GM15510 (cell line): ENCODE results near the gene ATMIN.

Experiments
- POLR2A ChIP-seq: IDR thresholded peaks from 3 replicates; pipeline ENCODE4 v1.6.1; 2011; ENCODE audit warnings: borderline replicate concordance; ENCODE audit not compliant: insufficient read length; ENCODE audit errors: extremely low read depth

ATMIN gene, protein sequence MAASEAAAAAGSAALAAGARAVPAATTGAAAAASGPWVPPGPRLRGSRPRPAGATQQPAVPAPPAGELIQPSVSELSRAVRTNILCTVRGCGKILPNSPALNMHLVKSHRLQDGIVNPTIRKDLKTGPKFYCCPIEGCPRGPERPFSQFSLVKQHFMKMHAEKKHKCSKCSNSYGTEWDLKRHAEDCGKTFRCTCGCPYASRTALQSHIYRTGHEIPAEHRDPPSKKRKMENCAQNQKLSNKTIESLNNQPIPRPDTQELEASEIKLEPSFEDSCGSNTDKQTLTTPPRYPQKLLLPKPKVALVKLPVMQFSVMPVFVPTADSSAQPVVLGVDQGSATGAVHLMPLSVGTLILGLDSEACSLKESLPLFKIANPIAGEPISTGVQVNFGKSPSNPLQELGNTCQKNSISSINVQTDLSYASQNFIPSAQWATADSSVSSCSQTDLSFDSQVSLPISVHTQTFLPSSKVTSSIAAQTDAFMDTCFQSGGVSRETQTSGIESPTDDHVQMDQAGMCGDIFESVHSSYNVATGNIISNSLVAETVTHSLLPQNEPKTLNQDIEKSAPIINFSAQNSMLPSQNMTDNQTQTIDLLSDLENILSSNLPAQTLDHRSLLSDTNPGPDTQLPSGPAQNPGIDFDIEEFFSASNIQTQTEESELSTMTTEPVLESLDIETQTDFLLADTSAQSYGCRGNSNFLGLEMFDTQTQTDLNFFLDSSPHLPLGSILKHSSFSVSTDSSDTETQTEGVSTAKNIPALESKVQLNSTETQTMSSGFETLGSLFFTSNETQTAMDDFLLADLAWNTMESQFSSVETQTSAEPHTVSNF

DNA sequence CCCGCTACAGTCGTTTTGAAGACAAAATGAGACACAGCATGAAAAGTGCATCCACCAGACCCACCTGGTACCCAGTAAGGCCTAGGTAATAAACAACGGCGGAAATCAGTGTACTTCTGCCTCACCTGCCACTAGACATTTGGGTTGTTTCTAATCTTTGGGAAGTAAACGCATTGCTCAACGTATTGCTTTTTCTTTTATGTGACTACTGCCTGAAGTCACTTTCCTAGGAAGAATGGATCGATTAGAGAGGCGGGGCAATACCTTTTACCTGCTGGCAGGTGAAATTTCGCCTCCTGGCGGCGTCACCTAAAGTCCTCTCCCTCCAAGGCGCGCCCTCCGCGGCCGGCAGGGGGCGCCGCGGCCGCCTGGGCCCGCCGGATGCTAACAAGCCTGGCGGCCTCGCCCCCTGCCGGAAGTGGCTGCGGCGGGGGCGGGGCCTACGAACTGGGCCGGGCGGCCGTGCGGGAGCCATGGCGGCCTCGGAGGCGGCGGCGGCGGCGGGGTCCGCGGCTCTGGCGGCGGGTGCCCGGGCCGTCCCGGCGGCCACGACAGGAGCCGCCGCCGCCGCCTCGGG, at the start of gene ATMIN:
Gene ATMIN (plus strand): TSS at position 445 of the 577 bp plus-strand sequence. CDS start 29 bp downstream, at position 474.
- TF ChIP-seq POLR2A = peak; percentile 82

DNA sequence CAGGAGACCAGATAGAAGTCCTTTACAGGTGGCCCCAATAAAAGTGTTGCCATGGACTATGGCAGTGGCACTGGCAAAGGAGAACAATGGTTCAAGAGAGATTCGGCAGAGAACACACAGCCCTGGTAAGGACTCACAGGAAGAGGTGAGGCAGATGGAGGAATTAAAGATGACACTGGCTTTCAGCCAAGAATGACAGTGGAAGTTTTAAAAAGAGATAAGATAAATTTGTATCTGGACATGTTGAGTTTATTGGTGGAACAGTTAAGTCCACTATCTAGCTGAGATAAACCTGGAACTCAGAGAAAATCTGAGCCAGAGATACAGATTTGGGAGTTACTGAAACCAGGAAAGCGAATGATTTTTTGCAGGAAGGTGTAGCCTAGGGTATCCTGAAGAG, 49.1 kb upstream of the ATMIN start:
- no peak for TF ChIP-seq POLR2A

DNA sequence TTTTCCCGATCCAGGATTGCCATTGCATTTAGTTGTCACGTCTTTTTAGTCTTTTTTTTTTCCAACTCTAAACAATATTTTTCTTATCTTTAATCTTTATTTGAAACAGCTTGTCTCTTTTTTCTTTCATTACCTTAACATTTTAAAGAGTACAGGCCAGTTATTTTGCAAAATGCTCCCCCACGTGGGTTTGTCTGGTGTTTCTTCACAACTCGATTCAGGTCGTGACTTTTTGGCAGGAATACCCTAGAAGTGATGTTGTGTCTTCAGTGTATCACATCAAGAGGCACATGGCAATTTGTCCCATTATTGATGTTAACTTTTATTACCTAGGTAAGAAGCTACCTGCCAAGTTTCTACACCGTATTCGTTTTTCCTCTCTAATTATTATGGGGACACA, 46.9 kb upstream of the ATMIN start:
- TF ChIP-seq POLR2A = no peak

DNA sequence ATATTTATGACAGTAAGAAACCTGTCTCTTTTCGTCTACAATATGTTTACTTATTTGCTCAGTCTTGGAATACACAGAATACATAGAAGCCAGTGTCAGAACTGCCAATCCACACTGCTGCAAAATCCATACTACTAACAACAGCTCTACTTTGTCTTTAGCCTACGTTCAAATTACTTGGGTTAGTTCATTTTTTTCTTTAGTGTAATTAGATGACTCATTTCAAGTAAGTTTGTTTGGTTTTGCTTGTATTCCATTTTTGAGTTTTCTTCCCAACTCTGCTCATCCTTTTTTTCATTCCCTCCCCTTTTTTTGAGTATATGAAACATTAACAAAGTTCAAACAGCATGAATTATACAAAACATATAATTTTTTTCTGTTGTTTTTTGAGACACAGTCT, 45.8 kb upstream of the ATMIN start:
- TF ChIP-seq POLR2A = no peak

DNA sequence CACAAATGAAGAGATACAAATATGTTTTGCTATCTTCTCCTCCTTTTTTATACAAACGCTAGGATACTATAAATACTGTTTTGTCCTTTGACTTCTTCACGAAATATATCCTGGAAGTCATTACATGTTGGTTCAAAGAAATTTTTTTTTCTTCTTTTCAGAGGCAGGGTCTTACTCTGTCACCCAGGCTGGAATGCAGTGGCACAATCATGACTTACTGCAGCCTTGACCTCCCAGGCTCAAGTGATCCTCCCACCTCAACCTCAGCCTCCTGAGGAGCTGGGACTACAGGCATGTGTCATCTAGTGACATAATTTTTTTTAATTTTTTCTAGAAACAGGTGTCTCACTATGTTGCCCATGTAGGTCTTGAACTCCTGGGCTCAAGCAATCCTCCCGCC, 45.1 kb upstream of the ATMIN start:
- no peak for TF ChIP-seq POLR2A

DNA sequence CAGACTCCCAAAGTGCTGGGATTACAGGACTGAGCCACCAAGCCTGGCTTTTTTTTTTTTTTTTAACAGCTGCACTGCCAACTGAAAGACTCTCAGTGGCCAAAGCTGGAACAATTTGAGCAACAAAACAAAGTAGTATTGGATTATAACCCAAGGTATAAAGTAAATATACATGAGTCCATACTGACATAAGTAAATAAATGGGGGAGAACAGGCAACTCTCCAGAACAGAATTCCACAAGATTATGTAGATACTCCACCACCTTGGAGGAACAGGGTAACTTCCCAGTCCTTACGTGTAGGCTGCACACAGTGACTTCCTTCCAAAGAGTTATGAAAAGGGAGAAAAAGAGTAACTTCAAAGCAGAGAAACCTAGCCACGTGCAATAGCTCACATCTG, 44.7 kb upstream of the ATMIN start:
- TF ChIP-seq POLR2A = no peak

DNA sequence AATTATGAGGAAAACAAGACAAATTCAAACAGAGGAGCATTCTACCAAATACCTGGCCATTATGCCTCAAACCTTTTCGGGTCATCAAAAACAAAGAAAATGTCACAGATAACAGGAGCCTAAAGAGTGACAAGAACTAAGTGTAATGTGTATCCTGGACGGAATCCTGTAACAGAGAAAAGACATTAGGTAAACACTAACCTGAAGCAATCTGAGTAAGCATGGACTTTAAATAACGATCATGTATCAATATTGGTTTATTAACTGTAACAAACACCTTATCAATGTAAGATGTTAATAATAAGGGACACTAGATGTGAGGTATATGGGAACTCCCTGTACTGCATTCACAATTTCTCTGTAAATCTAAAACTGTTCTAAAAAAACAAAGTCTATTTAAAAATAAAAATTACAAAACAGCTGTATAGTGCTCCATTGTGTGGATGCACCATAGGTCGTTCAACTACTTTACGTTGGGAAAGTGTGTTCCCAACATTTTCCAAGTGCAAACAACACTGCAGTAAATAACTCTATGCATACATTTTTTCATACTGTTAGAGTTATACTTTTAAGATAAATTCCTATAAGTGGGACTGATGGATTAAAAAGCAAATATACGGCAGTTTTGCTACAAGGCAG, 43.7 kb upstream of the ATMIN start:
- no peak for TF ChIP-seq POLR2A

DNA sequence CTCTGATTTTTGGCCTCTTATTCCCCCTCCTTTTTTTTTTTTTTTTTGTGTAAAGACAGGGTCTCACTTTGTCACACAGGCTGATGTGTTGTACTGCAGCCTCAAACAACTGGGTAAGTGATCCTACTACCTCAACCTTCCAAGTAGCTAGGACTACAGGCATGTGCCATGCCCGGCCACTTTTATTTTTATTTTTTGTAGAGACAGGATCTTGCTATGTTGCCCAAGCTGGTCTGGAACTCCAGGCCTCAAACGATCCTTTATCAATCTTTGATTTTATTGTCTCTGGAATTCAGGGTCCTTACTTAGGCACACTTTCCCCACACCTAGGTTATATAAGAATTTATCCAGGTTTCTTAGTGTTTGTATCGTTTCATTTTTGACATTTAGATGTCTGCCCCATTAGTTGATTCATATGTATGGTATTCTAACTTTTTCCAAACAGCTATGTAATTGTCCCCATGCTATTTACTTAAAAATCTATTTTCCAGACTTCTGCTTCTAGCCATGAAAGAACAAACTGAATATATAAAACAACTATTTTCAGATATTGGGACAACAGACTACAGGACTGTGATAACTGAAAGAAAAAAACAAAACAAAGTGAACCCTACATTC, 42.9 kb upstream of the ATMIN start:
- no peak for TF ChIP-seq POLR2A

DNA sequence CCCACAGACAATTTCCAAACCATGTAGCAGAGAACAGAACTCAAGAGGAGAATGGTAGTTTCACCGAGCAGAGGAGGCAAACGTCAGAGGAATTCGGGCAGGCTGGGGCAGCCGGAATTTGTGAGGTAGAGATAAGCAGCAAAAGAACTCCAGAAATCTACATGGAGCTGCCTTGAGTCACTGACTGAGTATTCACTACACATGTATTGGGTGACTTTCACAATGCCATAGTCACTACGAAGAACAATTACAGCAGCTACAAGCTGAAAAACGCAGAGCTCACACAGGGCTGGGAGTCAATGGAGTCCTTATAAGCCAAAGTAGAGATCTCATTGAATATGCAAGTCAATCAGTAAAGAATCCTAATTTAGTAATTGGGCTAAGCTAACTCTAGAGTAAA, 42.3 kb upstream of the ATMIN start:
- no peak for TF ChIP-seq POLR2A

DNA sequence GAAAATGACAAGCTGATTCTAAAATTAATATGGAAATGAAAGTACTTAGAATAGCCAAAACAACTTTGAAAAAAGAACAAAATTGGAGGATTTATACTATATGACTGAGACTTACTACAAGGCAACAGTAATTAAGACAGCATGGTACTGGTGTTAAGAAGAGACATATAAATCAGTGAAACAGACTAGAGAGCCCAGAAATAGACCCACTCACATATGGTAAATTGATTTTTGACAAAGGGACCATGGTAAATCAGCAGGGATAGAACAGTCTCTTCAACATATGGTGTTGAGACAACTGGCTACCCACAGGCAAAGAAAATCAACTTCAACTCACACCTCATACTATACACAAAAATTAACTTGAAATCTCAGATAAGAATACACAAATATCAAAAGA, 41.8 kb upstream of the ATMIN start:
- TF ChIP-seq POLR2A = no peak

DNA sequence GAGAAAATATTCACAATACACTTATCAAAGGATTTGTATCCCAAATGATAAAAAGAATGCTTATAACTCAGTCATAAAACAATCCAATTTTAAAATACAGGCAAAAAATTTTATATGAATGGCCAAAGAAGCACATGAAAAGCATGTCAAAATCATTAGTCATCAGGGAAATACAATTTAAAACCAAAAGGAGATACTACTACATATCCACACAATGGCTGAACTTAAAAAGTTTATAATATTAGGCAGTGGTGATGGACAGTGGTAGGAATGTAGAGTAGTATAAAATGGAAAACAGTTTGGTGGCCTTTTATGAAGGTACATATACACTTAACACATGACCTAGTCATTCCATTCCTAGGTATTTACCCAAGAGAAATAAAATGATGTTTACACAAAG, 41.2 kb upstream of the ATMIN start:
- no peak for TF ChIP-seq POLR2A

DNA sequence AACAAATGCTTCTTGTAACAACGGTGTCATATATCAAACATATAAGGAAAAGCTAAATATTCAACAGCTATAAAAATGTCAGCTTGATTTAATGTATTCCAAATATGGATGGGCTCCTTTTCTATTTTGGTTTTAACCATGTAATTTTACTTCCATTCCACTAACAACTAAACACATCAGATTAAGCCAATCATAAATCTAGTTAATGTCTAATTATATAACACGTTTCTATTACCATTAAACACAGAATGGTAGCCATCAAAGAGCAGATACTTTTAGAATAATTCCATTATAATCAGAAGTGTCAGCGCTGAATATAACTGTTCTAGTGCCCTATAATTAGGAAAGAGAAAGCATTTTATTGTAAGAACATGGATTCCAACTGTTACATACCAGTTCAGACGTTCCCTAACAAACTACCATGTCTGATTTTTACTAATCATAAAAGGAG, 38.9 kb upstream of the ATMIN start:
- TF ChIP-seq POLR2A = no peak

DNA sequence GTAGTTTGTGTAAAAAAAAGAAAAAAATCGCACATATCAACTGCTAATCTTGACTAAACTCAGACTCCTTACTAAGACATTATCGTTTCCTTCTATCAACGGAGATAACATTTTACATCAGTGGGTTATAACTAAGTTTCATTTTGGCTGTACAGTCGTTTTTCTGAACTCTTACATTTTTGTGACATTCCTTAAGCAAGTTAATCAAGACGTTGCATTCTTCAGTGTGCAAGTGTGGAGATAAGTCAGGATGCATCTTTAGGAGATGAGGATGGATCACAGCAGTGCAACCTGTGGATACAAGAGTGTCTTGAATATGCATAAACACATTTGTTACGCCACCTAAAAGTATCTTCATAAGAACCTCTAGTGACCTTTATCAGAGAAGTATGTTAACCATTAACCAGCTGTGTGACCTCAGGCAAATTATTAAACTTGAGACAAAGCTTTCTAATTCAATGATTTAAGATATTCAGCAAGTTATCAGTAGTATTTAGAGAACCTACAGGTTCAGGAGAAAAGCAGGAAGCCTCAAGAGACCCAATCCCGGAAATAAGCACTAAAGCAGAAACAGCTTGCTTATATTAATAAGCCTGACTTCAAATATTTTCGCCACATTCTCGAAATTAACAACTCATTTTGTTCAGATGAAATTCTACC, 38.4 kb upstream of the ATMIN start:
- TF ChIP-seq POLR2A = no peak
